Sigmoid colon (tissue), 7 donors: ENCODE measurements around the gene CERS1. TPM values are rescaled to one million over a fixed set of nuclear protein-coding genes. Genes with fewer than 3 reads are reported as not detected.

ENCODE experiments used
- DNase-seq: peaks from one replicate; pipeline ENCODE4 v3.0.0-alpha.2; 2019
- H3K27ac ChIP-seq, 4 donors: fragments of 200-600 bp; sonication (generic); one replicate each; pipeline ENCODE4 v1.5.1; 2016 to 2019; ENCODE audit warnings: mild to moderate bottlenecking in 1 of 4
- H3K27me3 ChIP-seq, 3 donors: fragments of 200-600 bp; sonication (generic); one replicate each; pipeline ENCODE4 v1.5.1; 2019; ENCODE audit warnings: mild to moderate bottlenecking in 1 of 3
- H3K36me3 ChIP-seq, 4 donors: fragments of 200-600 bp; sonication (generic); one replicate each; pipeline ENCODE4 v1.5.1; 2016 to 2019
- H3K4me1 ChIP-seq, 4 donors: fragments of 200-600 bp; sonication (generic); one replicate each; pipeline ENCODE4 v1.5.1; 2017 to 2019
- H3K4me3 ChIP-seq, 4 donors: fragments of 200-600 bp; sonication (generic); one replicate each; pipeline ENCODE4 v1.5.1; 2017 to 2019; ENCODE audit warnings: mild to moderate bottlenecking in 2 of 4, moderate library complexity in 1 of 4
- H3K9me3 ChIP-seq, 4 donors: fragments of 200-600 bp in 3 of 4; sonication (generic) in 3 of 4; one replicate each; pipeline versions ENCODE4 v1.5.1 to v1.6.1; 2013 to 2019
- CTCF ChIP-seq, 4 experiments: fragments of 450-650 bp in 3 of 4; fragments of 200-600 bp in 1 of 4; IDR thresholded peaks; one replicate each; pipeline ENCODE4 v1.5.1; 2016 to 2019; ENCODE audit warnings: antibody characterized with exemption in 4 of 4, mild to moderate bottlenecking in 3 of 4, moderate library complexity in 2 of 4
- EP300 ChIP-seq, 4 donors: sonication (generic); formaldehyde crosslinking; IDR thresholded peaks; one replicate each; pipeline ENCODE4 v1.6.1; 2017; ENCODE audit warnings: antibody characterized with exemption in 4 of 4
- POLR2A ChIP-seq, 2 donors: fragments of 450-650 bp; IDR thresholded peaks; one replicate each; pipeline ENCODE4 v1.6.1; 2016; ENCODE audit warnings: antibody characterized with exemption in 2 of 2, mild to moderate bottlenecking in 2 of 2, moderate library complexity in 2 of 2
- POLR2AphosphoS5 ChIP-seq, 4 donors: sonication (generic); formaldehyde crosslinking; IDR thresholded peaks; one replicate each; pipeline ENCODE4 v1.6.1; 2017; ENCODE audit warnings: antibody characterized with exemption in 4 of 4
- WGBS, 2 donors: extraction: QIAGEN DNeasy Blood & Tissue Kit; methylation state at CpG; one replicate each; pipeline ENCODE4 v1.1.7; 2013; 5-methylcytosine and 5-hydroxymethylcytosine counted together
- intact Hi-C: fragments of 100-400 bp; cut with DNase I; formaldehyde crosslinking; loops from one replicate; pipeline ENCODE4 v1.15.1; 2023
- polyA plus RNA-seq, 3 donors: library from polyadenylated mRNA; stranded (reverse); fragments of 200-250 nt; gene quantifications; one replicate each; pipeline ENCODE4 v1.2.3, GENCODE V29; 2013
- total RNA-seq, 4 donors: library from RNA; depleted of rRNA; stranded (reverse); fragments of >200 nt; gene quantifications; one replicate each; pipeline ENCODE4 v1.1.0, GENCODE V29; 2016
- donor health status: healthy with polysubstance abuse.
- donor health status: Bipolar disorder and iron deficiency.
- donor health status: healthy.

CERS1 gene, protein sequence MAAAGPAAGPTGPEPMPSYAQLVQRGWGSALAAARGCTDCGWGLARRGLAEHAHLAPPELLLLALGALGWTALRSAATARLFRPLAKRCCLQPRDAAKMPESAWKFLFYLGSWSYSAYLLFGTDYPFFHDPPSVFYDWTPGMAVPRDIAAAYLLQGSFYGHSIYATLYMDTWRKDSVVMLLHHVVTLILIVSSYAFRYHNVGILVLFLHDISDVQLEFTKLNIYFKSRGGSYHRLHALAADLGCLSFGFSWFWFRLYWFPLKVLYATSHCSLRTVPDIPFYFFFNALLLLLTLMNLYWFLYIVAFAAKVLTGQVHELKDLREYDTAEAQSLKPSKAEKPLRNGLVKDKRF
- 1 to 10 TPM in 2 of 4 donors, under 1 TPM in 2; 0.36 to 3.6 (median 1.1) TPM for total RNA-seq
- polyA plus RNA-seq, result under 1 TPM in 1 of 3 donors, not detected in 2; 0.70 TPM

- Histone ChIP-seq H3K9me3 (no peaks in the 10 kb centered on the region), H3K36me3 (peaks cover 6 to 26% (median 13%) of the 10 kb centered on the region in 4 donors), H3K27ac (peak within 1 kb of the TSS in 3 of 4 donors; percentile 8 to 58 (median 51)), H3K27me3 (peaks cover 19 to 50% (median 32%) of the 10 kb centered on the region in 3 donors), H3K4me3 (peak within 1 kb of the TSS; percentile 12 to 47 (median 38)), H3K4me1 (peaks cover 0 to 27% (median 22%) of the 10 kb centered on the region in 4 donors)
- intact Hi-C loops, result no loop called here
- WGBS, 2 donors, result 1% methylated on average over 89 of the region's 89 CpGs
- DNase-seq, result no peak
- no peak for TF ChIP-seq POLR2AphosphoS5 (IDR thresholded peaks at IDR 0.05)
- TF ChIP-seq EP300 (IDR thresholded peaks at IDR 0.05), result no peak
- TF ChIP-seq POLR2A (IDR thresholded peaks at IDR 0.05), result no peak
- TF ChIP-seq CTCF (IDR thresholded peaks at IDR 0.05), result no peak
Measured at GRCh38 chr19:18895824-18896341, at the start of gene CERS1. Gene CERS1 (minus strand): TSS chr19:18896158. CDS start chr19:18896072, 86 bp downstream.

DNA sequence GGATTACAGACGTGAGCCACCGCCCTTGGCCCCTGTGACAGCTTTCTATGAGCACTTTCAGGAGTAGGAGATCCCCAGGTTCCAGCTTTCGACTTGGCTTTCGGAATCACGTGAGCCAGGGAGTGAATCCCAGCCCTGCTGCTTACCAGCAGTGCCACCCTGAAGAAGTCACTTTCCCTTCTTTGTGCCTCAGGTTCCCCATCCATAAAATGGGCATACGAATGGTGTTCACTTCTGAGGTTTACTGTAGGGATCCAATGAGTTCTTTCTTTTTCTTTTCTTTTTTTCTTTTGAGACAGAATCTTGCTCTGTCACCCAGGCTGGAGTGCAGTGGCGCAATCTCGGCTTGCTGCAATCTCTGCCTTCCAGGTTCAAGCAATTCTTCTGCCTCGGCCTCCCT is 49.3 kb upstream of the CERS1 start:
- intact Hi-C loops, result no loop called here
- Histone ChIP-seq H3K9me3 (no peaks in the 10 kb centered on the region), H3K4me1 (peaks cover 0 to 7% (median 2%) of the 10 kb centered on the region in 4 donors), H3K27ac (no peak overlapping the region), H3K27me3 (no peaks in the 10 kb centered on the region), H3K4me3 (no peak overlapping the region), H3K36me3 (no peaks in the 10 kb centered on the region)
- DNase-seq, result no peak
- TF ChIP-seq POLR2AphosphoS5 (IDR thresholded peaks at IDR 0.05) (no peak), EP300 (IDR thresholded peaks at IDR 0.05) (no peak), POLR2A (IDR thresholded peaks at IDR 0.05) (no peak), CTCF (IDR thresholded peaks at IDR 0.05) (no peak)
- WGBS, 2 donors, result 87 to 90% methylated on average over 9 of the region's 9 CpGs

- H3K27me3 ChIP-seq, result no peaks in the 10 kb centered on the region
- 44 to 70% methylated on average over 4 of the region's 4 CpGs for WGBS, 2 donors
- no peak overlapping the region for H3K4me3 ChIP-seq
- DNase-seq, result no peak
- peaks cover 0 to under 1% (median 0%) of the 10 kb centered on the region in 4 donors for H3K36me3 ChIP-seq
- intact Hi-C loops, result no loop called here
- no peaks in the 10 kb centered on the region for H3K9me3 ChIP-seq
- no peak overlapping the region for H3K27ac ChIP-seq
- TF ChIP-seq POLR2A (IDR thresholded peaks at IDR 0.05), result no peak
- no peak for TF ChIP-seq EP300 (IDR thresholded peaks at IDR 0.05)
- no peak for TF ChIP-seq CTCF (IDR thresholded peaks at IDR 0.05)
- no peak for TF ChIP-seq POLR2AphosphoS5 (IDR thresholded peaks at IDR 0.05)
- peaks cover 0 to 21% (median 11%) of the 10 kb centered on the region in 4 donors for H3K4me1 ChIP-seq
Measured at GRCh38 chr19:18943465-18943864, 47.5 kb upstream of the CERS1 start.

- Histone ChIP-seq H3K4me1 (peaks cover 0 to 21% (median 11%) of the 10 kb centered on the region in 4 donors), H3K9me3 (no peaks in the 10 kb centered on the region), H3K27me3 (no peaks in the 10 kb centered on the region), H3K27ac (no peak overlapping the region), H3K4me3 (no peak overlapping the region), H3K36me3 (peaks cover 0 to 9% (median 0%) of the 10 kb centered on the region in 4 donors)
- TF ChIP-seq EP300 (IDR thresholded peaks at IDR 0.05) (no peak), CTCF (IDR thresholded peaks at IDR 0.05) (no peak), POLR2AphosphoS5 (IDR thresholded peaks at IDR 0.05) (no peak), POLR2A (IDR thresholded peaks at IDR 0.05) (no peak)
- intact Hi-C loops, result no loop called here
- 75 to 83% methylated on average over 6 of the region's 6 CpGs for WGBS, 2 donors
- DNase-seq, result no peak
Measured at GRCh38 chr19:18942692-18943091, 46.7 kb upstream of the CERS1 start.
